ENCODE data around the gene NANOS1.
A peak's percentile ranks its signal among the peaks of the same experiment; 100 is the strongest.

The NANOS1 gene

GRCh38 chr10:119073584-119073983, 44.1 kb downstream of the NANOS1 start:
- no peak for DNase-seq (ENCODE audit: low read depth)
- TF ChIP-seq, protein P1, sequence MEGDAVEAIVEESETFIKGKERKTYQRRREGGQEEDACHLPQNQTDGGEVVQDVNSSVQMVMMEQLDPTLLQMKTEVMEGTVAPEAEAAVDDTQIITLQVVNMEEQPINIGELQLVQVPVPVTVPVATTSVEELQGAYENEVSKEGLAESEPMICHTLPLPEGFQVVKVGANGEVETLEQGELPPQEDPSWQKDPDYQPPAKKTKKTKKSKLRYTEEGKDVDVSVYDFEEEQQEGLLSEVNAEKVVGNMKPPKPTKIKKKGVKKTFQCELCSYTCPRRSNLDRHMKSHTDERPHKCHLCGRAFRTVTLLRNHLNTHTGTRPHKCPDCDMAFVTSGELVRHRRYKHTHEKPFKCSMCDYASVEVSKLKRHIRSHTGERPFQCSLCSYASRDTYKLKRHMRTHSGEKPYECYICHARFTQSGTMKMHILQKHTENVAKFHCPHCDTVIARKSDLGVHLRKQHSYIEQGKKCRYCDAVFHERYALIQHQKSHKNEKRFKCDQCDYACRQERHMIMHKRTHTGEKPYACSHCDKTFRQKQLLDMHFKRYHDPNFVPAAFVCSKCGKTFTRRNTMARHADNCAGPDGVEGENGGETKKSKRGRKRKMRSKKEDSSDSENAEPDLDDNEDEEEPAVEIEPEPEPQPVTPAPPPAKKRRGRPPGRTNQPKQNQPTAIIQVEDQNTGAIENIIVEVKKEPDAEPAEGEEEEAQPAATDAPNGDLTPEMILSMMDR (IDR thresholded peaks at IDR 0.05; ENCODE audit: low read depth, low read length, missing control alignments), result no peak
- no peak overlapping the region for H3K4me3 ChIP-seq (ENCODE audit: low read depth, low read length)

- no peak for DNase-seq (ENCODE audit: low read depth)
- peak overlapping the region; percentile 94 for H3K4me3 ChIP-seq (ENCODE audit: low read depth, low read length)
- TF ChIP-seq, protein P1 (IDR thresholded peaks at IDR 0.05; ENCODE audit: low read depth, low read length, missing control alignments), result no peak
Observed at GRCh38 chr10:119078422-119079179, 49.1 kb downstream of the NANOS1 start.

DNA sequence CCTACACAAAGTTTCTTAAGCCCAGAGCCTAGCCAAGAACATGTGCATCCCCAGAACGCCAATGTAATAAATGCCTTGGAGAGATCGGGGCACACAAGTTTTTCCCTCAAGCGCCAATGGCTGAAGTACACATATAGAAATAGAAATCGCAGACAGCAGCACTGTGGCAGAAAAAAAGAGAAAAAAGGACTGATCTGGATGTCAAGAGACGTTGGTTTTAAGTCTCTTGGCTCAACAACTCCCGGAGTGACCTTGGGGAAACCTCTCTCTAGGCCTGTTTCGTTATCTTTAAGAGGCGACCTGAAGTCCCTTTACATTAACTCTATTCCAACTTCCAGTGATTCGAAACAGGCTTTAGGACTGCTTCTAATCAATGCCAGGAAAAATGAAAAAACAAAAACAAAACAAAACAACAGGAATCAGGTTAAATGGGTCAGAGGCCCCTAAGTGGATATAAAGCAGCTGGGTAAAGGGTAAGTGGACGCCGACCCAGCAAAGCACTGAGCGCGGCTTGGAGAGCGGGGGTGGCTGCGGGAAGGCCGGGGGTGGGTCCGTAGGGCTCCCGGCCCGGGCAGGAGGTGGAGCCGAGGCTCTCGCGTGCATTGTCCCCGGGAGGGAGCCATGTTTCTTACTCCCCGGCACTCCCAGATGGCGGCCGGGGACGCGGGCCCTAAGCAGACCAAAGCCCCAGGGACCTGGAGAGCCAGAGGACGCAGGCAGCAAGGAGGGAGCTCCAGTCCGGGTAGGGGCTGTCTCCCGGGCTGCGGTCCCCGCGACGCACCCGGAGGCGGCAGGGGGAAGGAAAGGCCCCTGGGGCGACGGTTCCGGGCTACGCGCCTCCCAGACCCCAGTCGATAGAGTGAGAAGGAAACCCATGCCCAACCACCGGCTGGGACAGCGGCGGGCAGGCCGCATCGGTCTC, 50.3 kb downstream of the NANOS1 start:
- no peak for DNase-seq (ENCODE audit: low read depth)
- TF ChIP-seq, protein P1 (IDR thresholded peaks at IDR 0.05; ENCODE audit: low read depth, low read length, missing control alignments), result no peak
- H3K4me3 ChIP-seq (ENCODE audit: low read depth, low read length), result peak overlapping the region; percentile 94

DNA sequence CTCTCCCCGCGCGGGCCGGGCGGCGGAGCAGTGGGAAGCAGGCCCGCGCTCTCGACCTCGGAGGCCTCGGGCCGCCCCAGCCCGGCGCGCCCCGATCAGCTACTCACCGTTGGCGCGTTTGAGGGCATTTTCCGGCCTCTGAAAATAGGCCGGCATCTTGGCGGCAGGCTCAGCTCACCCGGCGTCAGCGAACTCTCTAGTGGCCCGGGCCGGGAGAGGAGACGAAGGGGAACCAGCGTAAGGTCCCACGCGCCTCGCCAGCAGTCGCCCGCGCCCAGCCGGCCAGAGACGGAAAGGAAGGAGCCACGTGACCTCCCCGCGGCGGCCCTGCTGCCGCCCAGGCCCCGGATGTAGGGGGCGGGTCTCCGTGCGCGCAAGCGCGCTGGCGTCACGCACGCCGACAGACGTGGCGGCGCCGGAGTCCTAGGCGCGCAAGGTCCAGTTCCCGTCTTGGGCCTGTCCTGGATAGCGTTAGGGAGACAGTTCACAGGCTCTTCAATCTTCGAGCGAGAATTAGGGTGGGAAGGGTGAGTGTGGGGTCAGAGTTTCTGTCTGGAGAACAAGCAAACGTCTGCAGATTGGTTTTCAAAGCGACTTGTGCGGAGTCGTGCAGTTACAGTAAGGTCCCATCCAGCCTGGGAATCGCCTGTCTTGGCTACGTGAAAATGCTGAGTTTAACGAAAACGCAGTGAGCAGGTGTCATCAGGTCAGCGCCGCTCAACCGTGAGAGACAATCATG, 51.2 kb downstream of the NANOS1 start, which contains the start of gene EIF3A:
Gene EIF3A (minus strand): TSS at position 297 of the 739 bp plus-strand sequence. CDS start 141 bp downstream, at position 156.
- peak within 1 kb of the TSS; percentile 94 for H3K4me3 ChIP-seq (ENCODE audit: low read depth, low read length)
- DNase-seq (ENCODE audit: low read depth), result peak; percentile 63
- TF ChIP-seq, protein P1 (IDR thresholded peaks at IDR 0.05; ENCODE audit: low read depth, low read length, missing control alignments), result no peak
